Hepatocyte (in vitro differentiated cells): ENCODE data around the gene LCN2.

Experiments used
- CTCF ChIP-seq: fragments of 200-600 bp; sonication (generic); IDR thresholded peaks from 2 replicates; pipeline ENCODE4 v1.5.1; 2016; ENCODE audit warnings: antibody characterized with exemption, mild to moderate bottlenecking; ENCODE audit not compliant: poor library complexity
- EZH2 ChIP-seq: fragments of 200-600 bp; sonication (generic); IDR thresholded peaks from 2 replicates; pipeline ENCODE4 v1.6.1; 2016; ENCODE audit warnings: antibody characterized with exemption, mild to moderate bottlenecking, borderline replicate concordance

DNA sequence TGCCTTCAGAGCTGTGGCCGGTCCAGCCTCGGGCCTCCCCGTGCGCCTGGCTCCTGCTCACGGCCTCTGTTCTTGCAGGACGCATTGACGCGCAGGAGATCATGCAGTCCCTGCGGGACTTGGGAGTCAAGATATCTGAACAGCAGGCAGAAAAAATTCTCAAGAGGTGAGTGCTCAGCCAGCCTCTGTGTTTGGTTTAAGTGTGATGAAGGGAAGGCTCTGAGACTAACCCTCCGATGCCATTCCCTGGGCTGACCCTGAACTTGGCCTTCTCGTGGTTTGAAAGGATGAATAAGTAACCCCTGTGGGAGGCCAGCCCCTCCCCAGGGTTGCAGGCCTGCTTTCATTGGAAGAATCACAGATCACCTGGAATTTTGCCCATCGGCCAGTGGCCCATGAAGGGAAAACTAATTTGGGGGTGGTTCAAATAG is 48.0 kb upstream of the LCN2 start:
- no peak for TF ChIP-seq CTCF
- no peak for TF ChIP-seq EZH2
